Trophoblast cell (in vitro differentiated cells and primary cell): ENCODE results near the gene KRT86.

Experiments
- DNase-seq, 2 donors: peaks; one replicate each; pipeline ENCODE4 v3.0.0-alpha.2; 2016
- H2AFZ ChIP-seq: 2 replicates; pipeline ENCODE4 v1.6.1; 2013; ENCODE audit warnings: low read length, moderate library complexity, mild to moderate bottlenecking; ENCODE audit not compliant: insufficient read depth, poor library complexity
- H2AK5ac ChIP-seq: 2 replicates; pipeline ENCODE4 v1.6.1; 2013; ENCODE audit warnings: mild to moderate bottlenecking, low read length
- H2BK120ac ChIP-seq: 2 replicates; pipeline ENCODE4 v1.6.1; 2013; ENCODE audit warnings: low read length, mild to moderate bottlenecking, moderate library complexity; ENCODE audit not compliant: insufficient read depth, poor library complexity
- H2BK12ac ChIP-seq: 2 replicates; pipeline ENCODE4 v1.6.1; 2013; ENCODE audit warnings: mild to moderate bottlenecking, low read length, moderate library complexity
- H2BK5ac ChIP-seq: 2 replicates; pipeline ENCODE4 v1.6.1; 2013; ENCODE audit warnings: low read length, low read depth, moderate library complexity, mild to moderate bottlenecking; ENCODE audit not compliant: poor library complexity
- H3K14ac ChIP-seq: 2 replicates; pipeline ENCODE4 v1.6.1; 2013; ENCODE audit warnings: mild to moderate bottlenecking, low read length
- H3K18ac ChIP-seq: 2 replicates; pipeline ENCODE4 v1.6.1; 2013; ENCODE audit warnings: mild to moderate bottlenecking, low read length
- H3K23ac ChIP-seq: 2 replicates; pipeline ENCODE4 v1.6.1; 2013; ENCODE audit warnings: low read length
- H3K27ac ChIP-seq: 2 replicates; pipeline ENCODE4 v1.5.1; 2013; ENCODE audit warnings: low read depth, mild to moderate bottlenecking, inconsistent platforms, low read length, moderate library complexity
- H3K27me3 ChIP-seq: 2 replicates; pipeline ENCODE4 v1.6.1; 2013; ENCODE audit warnings: inconsistent platforms, mild to moderate bottlenecking, low read length, moderate library complexity; ENCODE audit not compliant: insufficient read depth
- H3K36me3 ChIP-seq, 2 experiments: 1 replicate in 1 of 2; 2 replicates in 1 of 2; pipeline ENCODE4 v1.6.1; 2013; ENCODE audit warnings: low read length in 2 of 2, mild to moderate bottlenecking in 2 of 2, moderate library complexity in 1 of 2; ENCODE audit not compliant: insufficient read depth in 2 of 2, control insufficient read depth in 1 of 2
- H3K4ac ChIP-seq: 2 replicates; pipeline ENCODE4 v1.6.1; 2013; ENCODE audit warnings: low read depth, mild to moderate bottlenecking, low read length, moderate library complexity
- H3K4me1 ChIP-seq, 2 experiments: 1 replicate in 1 of 2; 2 replicates in 1 of 2; pipeline ENCODE4 v1.6.1; 2013; ENCODE audit warnings: low read length in 2 of 2, mild to moderate bottlenecking in 2 of 2, moderate library complexity in 1 of 2; ENCODE audit not compliant: insufficient read depth in 2 of 2, control insufficient read depth in 1 of 2
- H3K4me2 ChIP-seq: 2 replicates; pipeline ENCODE4 v1.6.1; 2013; ENCODE audit warnings: inconsistent platforms, mild to moderate bottlenecking, low read length, moderate library complexity
- H3K4me3 ChIP-seq: 2 replicates; pipeline ENCODE4 v1.5.1; 2013; ENCODE audit warnings: mild to moderate bottlenecking, low read depth, low read length, inconsistent platforms
- H3K79me1 ChIP-seq: one replicate; pipeline ENCODE4 v1.6.1; 2013; ENCODE audit warnings: low read length
- H3K79me2 ChIP-seq: 2 replicates; pipeline ENCODE4 v1.6.1; 2013; ENCODE audit warnings: low read length, mild to moderate bottlenecking; ENCODE audit not compliant: control insufficient read depth, insufficient read depth, poor library complexity
- H3K9ac ChIP-seq: 2 replicates; pipeline ENCODE4 v1.6.1; 2013; ENCODE audit warnings: mild to moderate bottlenecking, low read length
- H3K9me3 ChIP-seq: 2 replicates; pipeline ENCODE4 v1.6.1; 2013; ENCODE audit warnings: low read depth, mild to moderate bottlenecking, control low read depth, inconsistent platforms, low read length; ENCODE audit not compliant: insufficient read depth
- H4K12ac ChIP-seq: 2 replicates; pipeline ENCODE4 v1.6.1; 2013; ENCODE audit warnings: low read depth, mild to moderate bottlenecking, low read length, moderate library complexity
- H4K8ac ChIP-seq: 2 replicates; pipeline ENCODE4 v1.6.1; 2013; ENCODE audit warnings: low read depth, mild to moderate bottlenecking, low read length, moderate library complexity
- H4K91ac ChIP-seq: one replicate; pipeline ENCODE4 v1.6.1; 2013; ENCODE audit warnings: low read depth, mild to moderate bottlenecking, low read length, moderate library complexity
- WGBS: extraction: QIAGEN DNeasy Blood & Tissue Kit; methylation state at CpG from one replicate; pipeline ENCODE4 v1.1.7; 2013; ENCODE audit warnings: missing lambda C conversion rate; ENCODE audit not compliant: insufficient read length, insufficient coverage; ENCODE audit errors: extremely low coverage; 5-methylcytosine and 5-hydroxymethylcytosine counted together

The KRT86 gene

DNA sequence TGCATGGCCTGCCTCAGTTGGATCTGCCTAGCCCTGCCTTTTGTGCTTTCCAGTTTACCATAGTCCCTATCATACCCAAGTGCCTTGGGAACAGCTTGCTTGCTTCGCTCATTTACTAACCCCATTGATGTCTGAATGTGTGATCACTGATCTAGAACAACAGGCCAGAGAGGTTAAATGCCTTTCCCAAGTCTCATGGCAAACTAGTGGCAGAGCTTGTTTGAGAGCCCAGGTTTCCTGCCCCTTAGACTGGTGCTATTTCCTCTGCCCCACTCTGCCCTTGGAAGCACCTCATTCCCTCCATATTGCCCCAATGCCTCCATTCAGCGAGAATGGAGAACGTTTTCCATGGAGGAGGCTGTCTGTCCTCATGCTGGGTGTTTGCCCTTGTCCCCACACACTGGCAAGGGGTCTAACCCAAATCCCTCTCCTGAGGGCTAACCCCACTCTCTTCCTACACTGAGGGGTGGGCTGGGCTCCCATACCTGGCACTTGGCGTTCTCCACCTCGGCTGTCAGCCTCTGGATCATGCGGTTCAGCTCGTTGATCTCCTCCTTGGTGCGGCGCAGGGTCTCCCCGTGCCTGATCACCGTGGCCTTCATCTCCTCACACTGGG lies 21.6 kb upstream of the KRT86 start:
- Histone ChIP-seq H3K4me2 (no peak overlapping the region), H3K79me1 (no peaks in the 10 kb centered on the region), H2AFZ (no peak overlapping the region), H3K4ac (no peak overlapping the region), H3K79me2 (no peaks in the 10 kb centered on the region), H4K91ac (no peak overlapping the region), H3K14ac (no peak overlapping the region), H3K36me3 (peaks cover 20 to 21% of the 10 kb centered on the region in 2 experiments), H3K27me3 (peaks cover 4% of the 10 kb centered on the region), H3K27ac (no peak overlapping the region), H2AK5ac (no peak overlapping the region), H3K9ac (no peak overlapping the region), H3K18ac (no peak overlapping the region), H3K23ac (no peak overlapping the region), H3K4me1 (peaks cover 0 to 3% of the 10 kb centered on the region in 2 experiments), H4K12ac (no peak overlapping the region), H2BK5ac (no peak overlapping the region), H3K9me3 (peaks cover 5% of the 10 kb centered on the region), H2BK12ac (no peak overlapping the region), H2BK120ac (no peak overlapping the region), H3K4me3 (no peak overlapping the region), H4K8ac (no peak overlapping the region)
- WGBS, result no CpG with 5 or more reads among the region's 11 CpGs
- DNase-seq, result no peak

DNA sequence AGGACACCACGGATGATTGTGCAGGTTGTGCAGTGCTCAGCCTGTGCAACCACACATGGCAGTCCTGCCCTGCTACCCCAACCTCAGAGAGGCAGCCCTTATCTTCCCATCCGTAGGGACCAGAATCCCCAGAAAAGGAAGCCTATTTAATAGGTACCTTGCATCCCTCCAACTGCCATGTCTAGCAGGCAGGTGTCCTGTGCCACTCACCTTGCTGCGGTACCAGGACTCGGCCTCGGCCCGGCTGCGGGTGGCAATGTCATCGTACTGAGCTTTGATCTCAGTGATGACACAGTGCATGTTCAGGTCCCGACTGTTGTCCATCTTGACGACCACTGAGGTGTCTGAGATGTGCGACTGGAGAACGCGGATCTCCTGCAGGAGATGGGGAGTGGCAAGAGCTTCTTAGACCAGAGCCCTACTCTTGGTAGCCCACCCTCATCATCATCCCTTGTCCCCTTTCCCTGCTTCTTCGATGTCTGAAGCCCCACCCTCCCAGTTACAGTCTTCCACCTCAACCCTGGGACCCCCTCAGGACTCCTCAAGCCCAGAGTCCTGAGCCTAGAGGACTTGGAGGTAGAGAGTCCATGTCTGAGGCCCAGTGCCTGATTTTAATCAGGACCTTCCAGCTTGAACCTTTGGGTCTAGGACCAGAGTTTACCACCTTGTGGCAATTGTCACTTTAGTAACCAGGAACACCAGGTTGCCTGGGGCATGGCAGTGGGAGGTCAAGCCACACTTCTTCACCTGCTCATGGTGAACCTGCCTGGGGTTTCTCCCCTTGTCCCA lies 20.9 kb upstream of the KRT86 start:
- H2BK120ac ChIP-seq, result no peak overlapping the region
- peaks cover 12 to 14% of the 10 kb centered on the region in 2 experiments for H3K36me3 ChIP-seq
- H3K4me2 ChIP-seq, result no peak overlapping the region
- H4K12ac ChIP-seq, result no peak overlapping the region
- H4K91ac ChIP-seq, result no peak overlapping the region
- H3K4ac ChIP-seq, result no peak overlapping the region
- H3K23ac ChIP-seq, result no peak overlapping the region
- WGBS, result no CpG with 5 or more reads among the region's 14 CpGs
- no peak overlapping the region for H3K4me3 ChIP-seq
- no peak overlapping the region for H2BK5ac ChIP-seq
- peak in 1 of 2 donors; percentile 57 for DNase-seq
- no peak overlapping the region for H3K14ac ChIP-seq
- no peak overlapping the region for H3K27ac ChIP-seq
- H3K18ac ChIP-seq, result no peak overlapping the region
- no peaks in the 10 kb centered on the region for H3K79me1 ChIP-seq
- peaks cover 11% of the 10 kb centered on the region for H3K27me3 ChIP-seq
- no peaks in the 10 kb centered on the region for H3K79me2 ChIP-seq
- H2BK12ac ChIP-seq, result no peak overlapping the region
- H4K8ac ChIP-seq, result no peak overlapping the region
- H2AFZ ChIP-seq, result no peak overlapping the region
- no peak overlapping the region for H2AK5ac ChIP-seq
- peaks cover 6% of the 10 kb centered on the region for H3K9me3 ChIP-seq
- peaks cover 0 to 3% of the 10 kb centered on the region in 2 experiments for H3K4me1 ChIP-seq
- no peak overlapping the region for H3K9ac ChIP-seq

DNA sequence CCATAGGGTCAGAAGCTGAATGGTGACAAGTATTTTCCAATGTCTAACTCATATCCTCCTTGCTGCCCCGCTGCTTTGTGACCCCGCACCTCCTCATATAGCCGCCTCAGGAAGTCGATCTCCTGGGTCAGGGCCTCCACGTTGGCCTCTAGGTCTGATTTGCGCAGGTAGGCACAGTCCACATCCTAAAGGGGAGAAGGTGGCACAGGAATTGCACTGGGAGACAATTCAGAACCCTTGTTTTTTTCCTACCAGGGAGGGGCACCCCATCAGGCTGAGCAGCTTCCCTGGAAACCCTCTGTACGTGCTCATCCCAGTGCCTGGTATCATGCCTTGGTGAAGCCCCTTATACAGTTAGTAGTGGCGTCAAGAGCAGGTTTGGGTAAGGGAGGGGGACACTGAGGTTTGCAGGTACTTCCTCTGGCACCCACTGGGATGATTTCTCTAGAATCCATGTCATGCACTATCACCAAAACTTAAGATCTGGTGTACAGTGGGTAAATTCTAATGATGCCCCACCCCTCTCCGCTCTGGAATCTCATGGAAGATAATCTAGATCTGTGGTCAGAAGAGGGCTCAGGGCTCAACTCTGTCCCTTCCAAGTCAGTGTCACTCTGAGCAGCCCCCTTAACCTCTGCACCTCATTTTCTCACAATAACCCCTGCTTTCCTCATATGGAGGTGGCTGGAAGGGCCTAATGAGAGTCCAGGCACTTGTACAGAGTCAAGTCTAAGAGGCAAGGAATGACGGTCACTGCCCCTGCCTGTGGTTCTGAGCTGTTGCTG lies 20.1 kb upstream of the KRT86 start:
- H4K8ac ChIP-seq, result no peak overlapping the region
- no peak overlapping the region for H4K91ac ChIP-seq
- H2AFZ ChIP-seq, result no peak overlapping the region
- H3K4ac ChIP-seq, result no peak overlapping the region
- no peaks in the 10 kb centered on the region for H3K79me1 ChIP-seq
- no peak overlapping the region for H3K9ac ChIP-seq
- H3K4me3 ChIP-seq, result no peak overlapping the region
- peak in 1 of 2 donors; percentile 45 for DNase-seq
- H3K4me2 ChIP-seq, result no peak overlapping the region
- peaks cover 4 to 6% of the 10 kb centered on the region in 2 experiments for H3K36me3 ChIP-seq
- no peak overlapping the region for H4K12ac ChIP-seq
- H2BK12ac ChIP-seq, result no peak overlapping the region
- H2AK5ac ChIP-seq, result no peak overlapping the region
- WGBS, result no CpG with 5 or more reads among the region's 10 CpGs
- no peak overlapping the region for H2BK120ac ChIP-seq
- no peaks in the 10 kb centered on the region for H3K79me2 ChIP-seq
- H3K27me3 ChIP-seq, result peaks cover 16% of the 10 kb centered on the region
- H3K9me3 ChIP-seq, result peaks cover 9% of the 10 kb centered on the region
- no peak overlapping the region for H2BK5ac ChIP-seq
- no peak overlapping the region for H3K14ac ChIP-seq
- H3K27ac ChIP-seq, result no peak overlapping the region
- no peak overlapping the region for H3K23ac ChIP-seq
- H3K4me1 ChIP-seq, result no peaks in the 10 kb centered on the region
- no peak overlapping the region for H3K18ac ChIP-seq

DNA sequence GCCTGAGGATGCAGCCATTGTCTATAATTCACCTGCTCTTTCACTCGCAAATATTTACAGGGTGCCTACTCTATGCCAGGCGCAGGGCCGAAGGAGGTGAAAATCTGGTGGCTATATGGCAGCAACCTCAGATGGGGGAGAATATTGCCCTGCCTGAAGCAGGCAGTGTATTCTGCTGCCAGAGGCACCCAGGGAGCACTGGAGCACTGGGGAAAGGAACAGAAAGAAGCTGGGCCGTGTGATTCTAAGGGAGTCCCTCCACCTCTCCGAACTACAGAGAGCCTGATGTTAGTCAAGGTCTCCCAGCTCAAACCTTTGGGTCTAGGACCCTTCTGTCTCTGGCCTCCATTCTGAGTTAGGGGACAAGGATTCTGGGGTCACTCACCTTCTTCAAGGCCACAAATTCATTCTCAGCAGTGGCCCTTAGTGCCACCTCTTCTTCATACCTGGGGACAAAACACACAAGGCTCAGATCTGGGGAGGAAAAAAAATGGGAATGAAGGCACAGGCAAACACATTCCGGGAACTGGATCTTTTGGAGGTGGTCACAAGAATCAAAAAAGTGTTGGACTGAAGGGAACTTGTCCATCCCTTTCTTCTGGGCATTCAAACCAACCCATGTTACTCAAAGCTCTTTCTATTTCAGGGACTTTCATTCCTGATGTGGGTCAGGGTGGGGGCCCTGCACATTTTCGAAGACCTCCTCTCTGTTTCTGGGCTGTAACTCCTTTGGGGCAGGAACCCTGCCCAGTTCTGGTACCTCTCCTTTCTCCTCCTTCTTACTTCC lies 19.3 kb upstream of the KRT86 start:
- no peak overlapping the region for H3K4me3 ChIP-seq
- no peaks in the 10 kb centered on the region for H3K79me2 ChIP-seq
- peak in 1 of 2 donors; percentile 47 for DNase-seq
- H2BK120ac ChIP-seq, result no peak overlapping the region
- no peak overlapping the region for H2AK5ac ChIP-seq
- no peak overlapping the region for H3K23ac ChIP-seq
- no peak overlapping the region for H3K4me2 ChIP-seq
- no peaks in the 10 kb centered on the region for H3K4me1 ChIP-seq
- H4K8ac ChIP-seq, result no peak overlapping the region
- no peak overlapping the region for H4K91ac ChIP-seq
- no peak overlapping the region for H3K18ac ChIP-seq
- H4K12ac ChIP-seq, result no peak overlapping the region
- no peak overlapping the region for H3K4ac ChIP-seq
- whole genome bisulfite sequencing, result no CpG with 5 or more reads among the region's 7 CpGs
- H3K79me1 ChIP-seq, result no peaks in the 10 kb centered on the region
- no peak overlapping the region for H2BK12ac ChIP-seq
- no peak overlapping the region for H2BK5ac ChIP-seq
- no peak overlapping the region for H2AFZ ChIP-seq
- H3K27ac ChIP-seq, result no peak overlapping the region
- H3K36me3 ChIP-seq, result peaks cover 0 to 4% of the 10 kb centered on the region in 2 experiments
- peaks cover 16% of the 10 kb centered on the region for H3K27me3 ChIP-seq
- peaks cover 10% of the 10 kb centered on the region for H3K9me3 ChIP-seq
- H3K9ac ChIP-seq, result no peak overlapping the region
- H3K14ac ChIP-seq, result no peak overlapping the region
